HG02588 (cell line): ENCODE results near the gene SRP14.
"Not testable (repeated sequence)": the region's sequence is repeated elsewhere in the genome, so short reads cannot be mapped to it uniquely, and the experiment has no call there.

Experiments
- ATAC-seq: cut with Tn5 transposase; IDR thresholded peaks from one replicate; pipeline ENCODE4 v1.9.1; 2021; ENCODE audit warnings: mild to moderate bottlenecking, moderate library complexity; ENCODE audit not compliant: unreplicated experiment

The SRP14 gene

GRCh38 chr15:40038638-40039543 is at the start of gene SRP14:
SRP14 (minus strand) TSS chr15:40039181; CDS start chr15:40039116, 65 bp downstream.
- ATAC-seq: peak; percentile 91

GRCh38 chr15:40087991-40088928 is 49.3 kb upstream of the SRP14 start:
- no peak for ATAC-seq

- no peak for ATAC-seq
These were observed 48.3 kb upstream of the SRP14 start for GRCh38 chr15:40087068-40087810.

GRCh38 chr15:40085266-40085665 is 46.3 kb upstream of the SRP14 start:
- ATAC-seq: no peak

GRCh38 chr15:40084650-40085049 is 45.7 kb upstream of the SRP14 start:
- ATAC-seq: no peak

- ATAC-seq: no peak
These were observed 43.4 kb upstream of the SRP14 start for GRCh38 chr15:40082195-40082883.

GRCh38 chr15:40081691-40082194 is 42.8 kb upstream of the SRP14 start:
- no peak for ATAC-seq

- no peak for ATAC-seq
These were observed 41.9 kb upstream of the SRP14 start for GRCh38 chr15:40080847-40081246.

- ATAC-seq: no peak
These were observed 41.1 kb upstream of the SRP14 start for GRCh38 chr15:40080104-40080503.

- ATAC-seq: no peak
These were observed 40.5 kb upstream of the SRP14 start for GRCh38 chr15:40079456-40079855.

GRCh38 chr15:40075298-40076044 is 36.5 kb upstream of the SRP14 start:
- ATAC-seq: no peak

GRCh38 chr15:40074656-40075055 is 35.7 kb upstream of the SRP14 start:
- ATAC-seq: not testable (repeated sequence)

- ATAC-seq: not testable (repeated sequence)
These were observed 34.9 kb upstream of the SRP14 start for GRCh38 chr15:40073716-40074490.

GRCh38 chr15:40072216-40072990 is 33.4 kb upstream of the SRP14 start:
- ATAC-seq: no peak

GRCh38 chr15:40070608-40071218 is 31.7 kb upstream of the SRP14 start:
- no peak for ATAC-seq

- no peak for ATAC-seq
These were observed 31.2 kb upstream of the SRP14 start for GRCh38 chr15:40070166-40070557.
